Mesendoderm (in vitro differentiated cells): ENCODE measurements around the gene C14orf119.
A peak's percentile ranks its signal among the peaks of the same experiment; 100 is the strongest.

Experiments
- DNase-seq: peaks from one replicate; pipeline ENCODE4 v3.0.0; 2013
- H2AK5ac ChIP-seq: 2 replicates; pipeline ENCODE4 v1.6.1; 2013; ENCODE audit warnings: low read length, inconsistent platforms
- H2BK120ac ChIP-seq: 2 replicates; pipeline ENCODE4 v1.6.1; 2013; ENCODE audit warnings: low read depth, mild to moderate bottlenecking, low read length, moderate library complexity, mixed read lengths
- H2BK15ac ChIP-seq: replicated peaks from 2 replicates; pipeline ENCODE4 v1.6.1; 2013; ENCODE audit warnings: low read depth, mild to moderate bottlenecking, moderate library complexity
- H2BK5ac ChIP-seq: 2 replicates; pipeline ENCODE4 v1.6.1; 2013; ENCODE audit warnings: low read length, inconsistent platforms
- H3K18ac ChIP-seq: 2 replicates; pipeline ENCODE4 v1.6.1; 2013; ENCODE audit warnings: mild to moderate bottlenecking, low read length, mixed read lengths
- H3K23ac ChIP-seq: one replicate; pipeline ENCODE4 v1.6.1; 2013; ENCODE audit warnings: low read length
- H3K27ac ChIP-seq: 2 replicates; pipeline ENCODE4 v1.5.1; 2013; ENCODE audit warnings: low read depth, mild to moderate bottlenecking, inconsistent platforms, low read length, moderate library complexity
- H3K27me3 ChIP-seq: 2 replicates; pipeline ENCODE4 v1.6.1; 2013; ENCODE audit warnings: low read length, control low read depth, mild to moderate bottlenecking, inconsistent platforms; ENCODE audit not compliant: insufficient read depth, poor library complexity
- H3K36me3 ChIP-seq: 2 replicates; pipeline ENCODE4 v1.6.1; 2013; ENCODE audit warnings: low read length, inconsistent platforms; ENCODE audit not compliant: control insufficient read depth, insufficient read depth
- H3K4ac ChIP-seq: one replicate; pipeline ENCODE4 v1.6.1; 2013; ENCODE audit warnings: low read depth, mild to moderate bottlenecking, low read length, moderate library complexity
- H3K4me1 ChIP-seq: 2 replicates; pipeline ENCODE4 v1.6.1; 2013; ENCODE audit warnings: low read depth, low read length, inconsistent platforms; ENCODE audit not compliant: control insufficient read depth
- H3K4me2 ChIP-seq: 2 replicates; pipeline ENCODE4 v1.6.1; 2013; ENCODE audit warnings: low read length
- H3K4me3 ChIP-seq: 2 replicates; pipeline ENCODE4 v1.5.1; 2013; ENCODE audit warnings: mild to moderate bottlenecking, low read length
- H3K56ac ChIP-seq: one replicate; pipeline ENCODE4 v1.6.1; 2013; ENCODE audit warnings: low read length
- H3K79me1 ChIP-seq: 2 replicates; pipeline ENCODE4 v1.6.1; 2013; ENCODE audit warnings: low read length, inconsistent platforms
- H3K79me2 ChIP-seq: 2 replicates; pipeline ENCODE4 v1.6.1; 2013; ENCODE audit warnings: mild to moderate bottlenecking, low read length; ENCODE audit not compliant: control insufficient read depth, insufficient read depth
- H3K9ac ChIP-seq: 2 replicates; pipeline ENCODE4 v1.6.1; 2013; ENCODE audit warnings: low read length, inconsistent platforms
- H4K5ac ChIP-seq: one replicate; pipeline ENCODE4 v1.6.1; 2013; ENCODE audit warnings: low read length
- H4K8ac ChIP-seq: one replicate; pipeline ENCODE4 v1.6.1; 2013; ENCODE audit warnings: low read depth, mild to moderate bottlenecking, control low read depth, low read length, moderate library complexity
- WGBS: extraction: QIAGEN DNeasy Blood & Tissue Kit; methylation state at CpG from one replicate; pipeline ENCODE4 v1.1.7; 2013; ENCODE audit warnings: low lambda C conversion rate, missing lambda C conversion rate; ENCODE audit not compliant: insufficient coverage; ENCODE audit errors: extremely low coverage; 5-methylcytosine and 5-hydroxymethylcytosine counted together

The C14orf119 gene

GRCh38 chr14:23055147-23055550 is 40.2 kb upstream of the C14orf119 start:
- Histone ChIP-seq H2BK120ac (no peak overlapping the region), H4K8ac (no peak overlapping the region), H3K79me1 (peaks cover 2% of the 10 kb centered on the region), H3K4me1 (no peaks in the 10 kb centered on the region), H2BK5ac (no peak overlapping the region), H4K5ac (no peak overlapping the region), H3K4me3 (no peak overlapping the region), H3K9ac (no peak overlapping the region), H3K36me3 (peaks cover 2% of the 10 kb centered on the region), H3K79me2 (no peaks in the 10 kb centered on the region), H3K4ac (no peak overlapping the region), H3K27ac (no peak overlapping the region), H3K23ac (no peak overlapping the region), H2AK5ac (no peak overlapping the region), H3K4me2 (no peak overlapping the region), H3K27me3 (no peaks in the 10 kb centered on the region), H3K18ac (no peak overlapping the region), H2BK15ac (no peak overlapping the region), H3K56ac (no peak overlapping the region)
- DNase-seq, result no peak
- no CpG with 5 or more reads among the region's 12 CpGs for WGBS

GRCh38 chr14:23055621-23056144 is 39.6 kb upstream of the C14orf119 start:
- Histone ChIP-seq H3K27me3 (no peaks in the 10 kb centered on the region), H3K79me2 (no peaks in the 10 kb centered on the region), H4K8ac (no peak overlapping the region), H2BK5ac (no peak overlapping the region), H2AK5ac (no peak overlapping the region), H3K9ac (no peak overlapping the region), H3K27ac (no peak overlapping the region), H3K79me1 (peaks cover 2% of the 10 kb centered on the region), H3K4me3 (no peak overlapping the region), H3K56ac (no peak overlapping the region), H3K4ac (no peak overlapping the region), H4K5ac (no peak overlapping the region), H2BK120ac (no peak overlapping the region), H3K4me1 (no peaks in the 10 kb centered on the region), H3K36me3 (peaks cover 2% of the 10 kb centered on the region), H3K23ac (no peak overlapping the region), H3K4me2 (no peak overlapping the region), H2BK15ac (no peak overlapping the region), H3K18ac (no peak overlapping the region)
- no peak for DNase-seq
- no CpG with 5 or more reads among the region's 6 CpGs for WGBS

- H3K4me2 ChIP-seq, result peak overlapping the region; percentile 47
- H4K8ac ChIP-seq, result no peak overlapping the region
- WGBS, result no CpG with 5 or more reads among the region's 17 CpGs
- no peak overlapping the region for H2BK120ac ChIP-seq
- H3K27ac ChIP-seq, result no peak overlapping the region
- peaks cover 6% of the 10 kb centered on the region for H3K36me3 ChIP-seq
- no peak overlapping the region for H2AK5ac ChIP-seq
- H2BK5ac ChIP-seq, result no peak overlapping the region
- peaks cover 2% of the 10 kb centered on the region for H3K79me1 ChIP-seq
- peak overlapping the region; percentile 59 for H3K4me3 ChIP-seq
- H3K4ac ChIP-seq, result no peak overlapping the region
- no peak overlapping the region for H2BK15ac ChIP-seq
- no peak overlapping the region for H3K18ac ChIP-seq
- H3K23ac ChIP-seq, result no peak overlapping the region
- H3K9ac ChIP-seq, result peak overlapping the region; percentile 90
- DNase-seq, result peak; percentile 93
- no peaks in the 10 kb centered on the region for H3K79me2 ChIP-seq
- H3K27me3 ChIP-seq, result no peaks in the 10 kb centered on the region
- H4K5ac ChIP-seq, result no peak overlapping the region
- H3K4me1 ChIP-seq, result no peaks in the 10 kb centered on the region
- H3K56ac ChIP-seq, result peak overlapping the region; percentile 78
Observed at GRCh38 chr14:23056145-23056955, 39.0 kb upstream of the C14orf119 start.

- H3K4me1 ChIP-seq, result peaks cover under 1% of the 10 kb centered on the region
- peaks cover 3% of the 10 kb centered on the region for H3K79me1 ChIP-seq
- DNase-seq, result peak; percentile 79
- peak within 1 kb of the TSS; percentile 59 for H3K4me3 ChIP-seq
- peak within 1 kb of the TSS; percentile 69 for H3K18ac ChIP-seq
- H3K23ac ChIP-seq, result no peak within 1 kb of the TSS
- H4K8ac ChIP-seq, result no peak within 1 kb of the TSS
- H3K4ac ChIP-seq, result peak within 1 kb of the TSS; percentile 96
- H2BK5ac ChIP-seq, result peak within 1 kb of the TSS; percentile 49
- peak within 1 kb of the TSS; percentile 90 for H3K9ac ChIP-seq
- H3K79me2 ChIP-seq, result no peaks in the 10 kb centered on the region
- H3K36me3 ChIP-seq, result peaks cover 9% of the 10 kb centered on the region
- peak within 1 kb of the TSS; percentile 47 for H3K4me2 ChIP-seq
- no peaks in the 10 kb centered on the region for H3K27me3 ChIP-seq
- H2BK15ac ChIP-seq, result no peak within 1 kb of the TSS
- H2AK5ac ChIP-seq, result no peak within 1 kb of the TSS
- peak within 1 kb of the TSS; percentile 90 for H3K56ac ChIP-seq
- H4K5ac ChIP-seq, result no peak within 1 kb of the TSS
- WGBS, result no CpG with 5 or more reads among the region's 73 CpGs
- no peak within 1 kb of the TSS for H2BK120ac ChIP-seq
- H3K27ac ChIP-seq, result peak within 1 kb of the TSS; percentile 92
Observed at GRCh38 chr14:23056956-23057756, 38.1 kb upstream of the C14orf119 start, which contains the start of gene CDH24. CDH24 (minus strand) TSS chr14:23057520; CDS start chr14:23055733, 1,787 bp downstream.

- Histone ChIP-seq H3K36me3 (peaks cover 17% of the 10 kb centered on the region), H3K79me2 (no peaks in the 10 kb centered on the region), H4K5ac (no peak overlapping the region)
Observed at GRCh38 chr14:23057757-23058653, 37.3 kb upstream of the C14orf119 start.

More at GRCh38 chr14:23057757-23058653, 37.3 kb upstream of the C14orf119 start:
- WGBS, result no CpG with 5 or more reads among the region's 51 CpGs
- H3K27ac ChIP-seq, result peak overlapping the region; percentile 92
- no peak overlapping the region for H2BK120ac ChIP-seq
- peak overlapping the region; percentile 96 for H3K4ac ChIP-seq
- peak overlapping the region; percentile 47 for H3K4me2 ChIP-seq
- H3K27me3 ChIP-seq, result no peaks in the 10 kb centered on the region
- peak overlapping the region; percentile 90 for H3K9ac ChIP-seq
- H3K56ac ChIP-seq, result peak overlapping the region; percentile 90
- DNase-seq, result peak; percentile 95
- H3K4me3 ChIP-seq, result peak overlapping the region; percentile 59
- peaks cover 2% of the 10 kb centered on the region for H3K4me1 ChIP-seq
- H2AK5ac ChIP-seq, result no peak overlapping the region
- no peak overlapping the region for H3K23ac ChIP-seq
- H2BK5ac ChIP-seq, result peak overlapping the region; percentile 49
- peaks cover 5% of the 10 kb centered on the region for H3K79me1 ChIP-seq
- H2BK15ac ChIP-seq, result no peak overlapping the region
- H4K8ac ChIP-seq, result no peak overlapping the region
- H3K18ac ChIP-seq, result peak overlapping the region; percentile 69
